ENCODE data around the gene MYLIP.
"Not testable (repeated sequence)": the region's sequence is repeated elsewhere in the genome, so short reads cannot be mapped to it uniquely, and the experiment has no call there.

MYLIP gene

GRCh38 chr6:16165641-16166040, 36.8 kb downstream of the MYLIP start:
- H3K27ac ChIP-seq (ENCODE audit: low read depth, low read length) = no peak overlapping the region
- H3K9me3 ChIP-seq (ENCODE audit: control insufficient read depth in 5 of 5, low read length in 5 of 5) = no peaks in the 10 kb centered on the region
- no peaks in the 10 kb centered on the region for H3K4me1 ChIP-seq (ENCODE audit: control insufficient read depth in 5 of 5, insufficient read depth in 5 of 5, low read length in 5 of 5)
- H3K27me3 ChIP-seq (ENCODE audit: control insufficient read depth in 5 of 5, insufficient read depth in 4 of 5, low read length in 5 of 5) = no peaks in the 10 kb centered on the region
- H3K9ac ChIP-seq (ENCODE audit: low read length in 5 of 5) = no peak overlapping the region
- no peak overlapping the region for H3K4me3 ChIP-seq (ENCODE audit: low read depth in 1 of 5, low read length in 5 of 5)
- H3K36me3 ChIP-seq (ENCODE audit: control insufficient read depth in 5 of 5, insufficient read depth in 5 of 5, low read length in 5 of 5) = no peaks in the 10 kb centered on the region

- no peaks in the 10 kb centered on the region for H3K36me3 ChIP-seq (ENCODE audit: control insufficient read depth in 5 of 5, insufficient read depth in 5 of 5, low read length in 5 of 5)
- no peak overlapping the region for H3K27ac ChIP-seq (ENCODE audit: low read depth, low read length)
- H3K4me1 ChIP-seq (ENCODE audit: control insufficient read depth in 5 of 5, insufficient read depth in 5 of 5, low read length in 5 of 5) = no peaks in the 10 kb centered on the region
- H3K27me3 ChIP-seq (ENCODE audit: control insufficient read depth in 5 of 5, insufficient read depth in 4 of 5, low read length in 5 of 5) = no peaks in the 10 kb centered on the region
- H3K9me3 ChIP-seq (ENCODE audit: control insufficient read depth in 5 of 5, low read length in 5 of 5) = no peaks in the 10 kb centered on the region
- H3K4me3 ChIP-seq (ENCODE audit: low read depth in 1 of 5, low read length in 5 of 5) = no peak overlapping the region
- no peak overlapping the region for H3K9ac ChIP-seq (ENCODE audit: low read length in 5 of 5)
These were observed 38.2 kb downstream of the MYLIP start for GRCh38 chr6:16166871-16167608.

- Histone ChIP-seq H3K4me3 (ENCODE audit: low read depth in 1 of 5, low read length in 5 of 5) (no peak overlapping the region), H3K27ac (ENCODE audit: low read depth, low read length) (no peak overlapping the region), H3K36me3 (ENCODE audit: control insufficient read depth in 5 of 5, insufficient read depth in 5 of 5, low read length in 5 of 5) (no peaks in the 10 kb centered on the region), H3K9ac (ENCODE audit: low read length in 5 of 5) (no peak overlapping the region), H3K27me3 (ENCODE audit: control insufficient read depth in 5 of 5, insufficient read depth in 4 of 5, low read length in 5 of 5) (no peaks in the 10 kb centered on the region), H3K9me3 (ENCODE audit: control insufficient read depth in 5 of 5, low read length in 5 of 5) (no peaks in the 10 kb centered on the region), H3K4me1 (ENCODE audit: control insufficient read depth in 5 of 5, insufficient read depth in 5 of 5, low read length in 5 of 5) (no peaks in the 10 kb centered on the region)
These were observed 39.2 kb downstream of the MYLIP start for GRCh38 chr6:16168121-16168520.

- Histone ChIP-seq H3K9me3 (ENCODE audit: control insufficient read depth in 5 of 5, low read length in 5 of 5) (no peaks in the 10 kb centered on the region), H3K9ac (ENCODE audit: low read length in 5 of 5) (no peak overlapping the region), H3K4me3 (ENCODE audit: low read depth in 1 of 5, low read length in 5 of 5) (no peak overlapping the region), H3K36me3 (ENCODE audit: control insufficient read depth in 5 of 5, insufficient read depth in 5 of 5, low read length in 5 of 5) (no peaks in the 10 kb centered on the region), H3K27me3 (ENCODE audit: control insufficient read depth in 5 of 5, insufficient read depth in 4 of 5, low read length in 5 of 5) (no peaks in the 10 kb centered on the region), H3K4me1 (ENCODE audit: control insufficient read depth in 5 of 5, insufficient read depth in 5 of 5, low read length in 5 of 5) (no peaks in the 10 kb centered on the region), H3K27ac (ENCODE audit: low read depth, low read length) (no peak overlapping the region)
These were observed 40.0 kb downstream of the MYLIP start for GRCh38 chr6:16168858-16169257.

- Histone ChIP-seq H3K27ac (ENCODE audit: low read depth, low read length) (no peak overlapping the region), H3K4me3 (ENCODE audit: low read depth in 1 of 5, low read length in 5 of 5) (no peak overlapping the region), H3K9me3 (ENCODE audit: control insufficient read depth in 5 of 5, low read length in 5 of 5) (no peaks in the 10 kb centered on the region), H3K4me1 (ENCODE audit: control insufficient read depth in 5 of 5, insufficient read depth in 5 of 5, low read length in 5 of 5) (no peaks in the 10 kb centered on the region), H3K27me3 (ENCODE audit: control insufficient read depth in 5 of 5, insufficient read depth in 4 of 5, low read length in 5 of 5) (no peaks in the 10 kb centered on the region), H3K36me3 (ENCODE audit: control insufficient read depth in 5 of 5, insufficient read depth in 5 of 5, low read length in 5 of 5) (no peaks in the 10 kb centered on the region), H3K9ac (ENCODE audit: low read length in 5 of 5) (no peak overlapping the region)
These were observed 42.5 kb downstream of the MYLIP start for GRCh38 chr6:16171400-16171799.

GRCh38 chr6:16173167-16173940, 44.5 kb downstream of the MYLIP start:
- Histone ChIP-seq H3K9me3 (ENCODE audit: control insufficient read depth in 5 of 5, low read length in 5 of 5) (no peaks in the 10 kb centered on the region), H3K9ac (ENCODE audit: low read length in 5 of 5) (no peak overlapping the region)

GRCh38 chr6:16174416-16175078, 45.7 kb downstream of the MYLIP start:
- H3K27me3 ChIP-seq (ENCODE audit: control insufficient read depth in 5 of 5, insufficient read depth in 4 of 5, low read length in 5 of 5) = no peaks in the 10 kb centered on the region
- H3K9ac ChIP-seq (ENCODE audit: low read length in 5 of 5) = no peak overlapping the region
- H3K27ac ChIP-seq (ENCODE audit: low read depth, low read length) = no peak overlapping the region
- no peak overlapping the region for H3K4me3 ChIP-seq (ENCODE audit: low read depth in 1 of 5, low read length in 5 of 5)
- H3K9me3 ChIP-seq (ENCODE audit: control insufficient read depth in 5 of 5, low read length in 5 of 5) = no peaks in the 10 kb centered on the region
- H3K4me1 ChIP-seq (ENCODE audit: control insufficient read depth in 5 of 5, insufficient read depth in 5 of 5, low read length in 5 of 5) = no peaks in the 10 kb centered on the region
- H3K36me3 ChIP-seq (ENCODE audit: control insufficient read depth in 5 of 5, insufficient read depth in 5 of 5, low read length in 5 of 5) = no peaks in the 10 kb centered on the region

More at GRCh38 chr6:16173167-16173940, 44.5 kb downstream of the MYLIP start:
- Histone ChIP-seq H3K27me3 (ENCODE audit: control insufficient read depth in 5 of 5, insufficient read depth in 4 of 5, low read length in 5 of 5) (no peaks in the 10 kb centered on the region), H3K36me3 (ENCODE audit: control insufficient read depth in 5 of 5, insufficient read depth in 5 of 5, low read length in 5 of 5) (no peaks in the 10 kb centered on the region), H3K4me1 (ENCODE audit: control insufficient read depth in 5 of 5, insufficient read depth in 5 of 5, low read length in 5 of 5) (no peaks in the 10 kb centered on the region), H3K27ac (ENCODE audit: low read depth, low read length) (no peak overlapping the region), H3K4me3 (ENCODE audit: low read depth in 1 of 5, low read length in 5 of 5) (no peak overlapping the region)

- H3K36me3 ChIP-seq (ENCODE audit: control insufficient read depth in 5 of 5, insufficient read depth in 5 of 5, low read length in 5 of 5); H3K4me1 ChIP-seq (ENCODE audit: control insufficient read depth in 5 of 5, insufficient read depth in 5 of 5, low read length in 5 of 5); H3K9ac ChIP-seq (ENCODE audit: low read length in 5 of 5); H3K9me3 ChIP-seq (ENCODE audit: control insufficient read depth in 5 of 5, low read length in 5 of 5); H3K4me3 ChIP-seq (ENCODE audit: low read depth in 1 of 5, low read length in 5 of 5); H3K27me3 ChIP-seq (ENCODE audit: control insufficient read depth in 5 of 5, insufficient read depth in 4 of 5, low read length in 5 of 5); H3K27ac ChIP-seq (ENCODE audit: low read depth, low read length): not testable (repeated sequence)
These were observed 47.7 kb downstream of the MYLIP start for GRCh38 chr6:16176600-16176999.

- no peak overlapping the region for H3K4me3 ChIP-seq (ENCODE audit: low read depth in 1 of 5, low read length in 5 of 5)
- H3K9me3 ChIP-seq (ENCODE audit: control insufficient read depth in 5 of 5, low read length in 5 of 5) = no peaks in the 10 kb centered on the region
- no peaks in the 10 kb centered on the region for H3K36me3 ChIP-seq (ENCODE audit: control insufficient read depth in 5 of 5, insufficient read depth in 5 of 5, low read length in 5 of 5)
- H3K27me3 ChIP-seq (ENCODE audit: control insufficient read depth in 5 of 5, insufficient read depth in 4 of 5, low read length in 5 of 5) = no peaks in the 10 kb centered on the region
- H3K27ac ChIP-seq (ENCODE audit: low read depth, low read length) = no peak overlapping the region
- peaks cover 0 to 2% (median 0%) of the 10 kb centered on the region in 5 donors for H3K4me1 ChIP-seq (ENCODE audit: control insufficient read depth in 5 of 5, insufficient read depth in 5 of 5, low read length in 5 of 5)
- H3K9ac ChIP-seq (ENCODE audit: low read length in 5 of 5) = no peak overlapping the region
These were observed 49.0 kb downstream of the MYLIP start for GRCh38 chr6:16177881-16178280.

- H3K27ac ChIP-seq (ENCODE audit: low read depth, low read length) = no peak overlapping the region
- H3K9ac ChIP-seq (ENCODE audit: low read length in 5 of 5) = no peak overlapping the region
These were observed 49.5 kb downstream of the MYLIP start for GRCh38 chr6:16178351-16178750.

More at GRCh38 chr6:16178351-16178750, 49.5 kb downstream of the MYLIP start:
- H3K4me3 ChIP-seq (ENCODE audit: low read depth in 1 of 5, low read length in 5 of 5) = no peak overlapping the region
- H3K9me3 ChIP-seq (ENCODE audit: control insufficient read depth in 5 of 5, low read length in 5 of 5) = no peaks in the 10 kb centered on the region
- H3K36me3 ChIP-seq (ENCODE audit: control insufficient read depth in 5 of 5, insufficient read depth in 5 of 5, low read length in 5 of 5) = no peaks in the 10 kb centered on the region
- peaks cover 0 to 7% (median 0%) of the 10 kb centered on the region in 5 donors for H3K4me1 ChIP-seq (ENCODE audit: control insufficient read depth in 5 of 5, insufficient read depth in 5 of 5, low read length in 5 of 5)
- H3K27me3 ChIP-seq (ENCODE audit: control insufficient read depth in 5 of 5, insufficient read depth in 4 of 5, low read length in 5 of 5) = no peaks in the 10 kb centered on the region

Data from subcutaneous abdominal adipose tissue (tissue), 5 donors.